HAP-1 (cell line): ENCODE measurements around the gene GRB14.
"Not testable (repeated sequence)": the region's sequence is repeated elsewhere in the genome, so short reads cannot be mapped to it uniquely, and the experiment has no call there.

ENCODE experiments used
- DNase-seq, 2 experiments: peaks; one replicate each; pipeline ENCODE4 v3.0.0-alpha.2; 2016 to 2020; ENCODE audit warnings: low spot score in 2 of 2
- H3K27me3 ChIP-seq: fragments of 250-450 bp; sonication (Bioruptor Pico); 2 replicates; pipeline ENCODE4 v1.5.1; 2020; ENCODE audit warnings: low read depth, mild to moderate bottlenecking, moderate library complexity
- H3K36me3 ChIP-seq: fragments of 250-450 bp; sonication (Bioruptor Pico); replicated peaks from 2 replicates; pipeline ENCODE4 v1.5.1; 2020; ENCODE audit warnings: mild to moderate bottlenecking
- H3K4me1 ChIP-seq: fragments of 250-450 bp; sonication (Bioruptor Pico); 2 replicates; pipeline ENCODE4 v1.5.1; 2020; ENCODE audit warnings: mild to moderate bottlenecking
- H3K4me3 ChIP-seq: fragments of 250-450 bp; sonication (Bioruptor Pico); 2 replicates; pipeline ENCODE4 v1.5.1; 2020; ENCODE audit warnings: mild to moderate bottlenecking, moderate library complexity
- H3K9me3 ChIP-seq: fragments of 250-450 bp; sonication (Bioruptor Pico); 2 replicates; pipeline ENCODE4 v1.5.1; 2020; ENCODE audit warnings: mild to moderate bottlenecking, moderate library complexity
- in situ Hi-C: fragments of 300-500 bp; cut with MboI; formaldehyde crosslinking; loops from 3 replicates; pipeline ENCODE4 v1.14.3; 2020; ENCODE audit warnings: low sequenced_read_pairs, inconsistent platforms, mixed read lengths

Gene GRB14

DNA sequence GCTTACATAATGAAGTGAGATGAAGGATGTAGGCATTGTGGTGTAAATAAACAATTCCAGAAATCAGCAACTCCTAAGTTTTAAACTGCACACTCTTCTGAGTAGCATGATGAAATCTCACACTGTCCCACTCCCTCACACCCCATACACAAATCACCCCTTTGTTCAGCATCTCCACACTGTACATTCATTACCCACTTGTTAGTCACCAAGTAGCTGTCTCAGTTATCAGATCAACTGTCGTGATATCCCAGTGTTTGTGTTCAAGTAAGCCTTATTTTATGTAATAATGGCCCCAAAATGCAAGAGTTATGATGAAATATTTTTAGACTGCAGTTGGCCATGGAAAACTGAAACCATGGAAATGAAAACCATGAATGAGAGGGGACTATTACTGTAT, 135.7 kb downstream of the GRB14 start:
- Histone ChIP-seq H3K9me3 (no peaks in the 10 kb centered on the region), H3K36me3 (no peaks in the 10 kb centered on the region), H3K27me3 (peaks cover 2% of the 10 kb centered on the region; the same call in 1 of the 2 replicates), H3K4me3 (no peak overlapping the region), H3K4me1 (no peaks in the 10 kb centered on the region)
- DNase-seq: no peak
- in situ Hi-C loops: loop anchor here (25.0 kb wide), 1 partner anchor 1298 kb away; no protein-coding TSS in a partner anchor

DNA sequence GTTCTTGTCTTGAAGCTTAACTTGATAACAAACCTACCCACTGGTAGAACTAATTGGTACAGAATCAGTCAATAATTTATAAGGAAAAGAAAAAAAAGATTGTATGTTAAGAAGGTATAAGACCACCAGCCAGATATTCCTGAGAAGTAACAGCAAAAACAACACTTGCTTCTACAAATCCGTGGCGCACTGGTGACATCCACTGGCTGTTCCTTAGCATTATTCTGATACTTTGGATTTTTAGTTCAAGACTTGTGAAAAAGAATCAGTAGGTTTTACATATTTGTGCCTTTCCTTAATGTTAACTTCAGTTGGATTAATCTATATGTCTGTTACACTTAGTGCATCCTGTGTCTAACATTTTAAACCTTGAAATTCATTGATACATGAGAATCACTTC, 141.8 kb downstream of the GRB14 start:
- H3K9me3 ChIP-seq: no peaks in the 10 kb centered on the region

DNA sequence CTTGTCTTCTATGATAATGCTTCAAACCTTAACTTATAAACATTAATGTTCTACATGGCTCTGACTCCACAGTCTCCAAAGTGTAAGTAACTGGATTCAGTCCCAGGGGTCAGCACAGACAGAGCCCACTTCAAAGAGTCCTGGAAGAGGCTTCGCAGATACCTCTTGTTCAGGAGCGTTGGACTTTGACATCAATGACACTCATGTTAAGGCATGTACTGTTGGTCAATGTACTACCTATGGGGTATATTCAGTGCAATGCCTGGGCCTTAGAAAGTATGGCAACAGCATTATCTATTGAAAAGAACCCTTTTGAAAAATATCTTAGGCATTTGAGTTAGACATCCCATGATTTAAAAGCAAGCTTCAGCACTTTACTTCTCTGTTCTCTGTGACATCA, 143.1 kb downstream of the GRB14 start:
- Histone ChIP-seq H3K27me3 (peaks cover 4% of the 10 kb centered on the region), H3K9me3 (no peaks in the 10 kb centered on the region), H3K36me3 (no peaks in the 10 kb centered on the region), H3K4me1 (no peaks in the 10 kb centered on the region), H3K4me3 (no peak overlapping the region)
- no peak for DNase-seq
- in situ Hi-C loops: loop anchor here (25.0 kb wide), 1 partner anchor 1291 kb away; no protein-coding TSS in a partner anchor

More for the DNA sequence above, 141.8 kb downstream of the GRB14 start:
- H3K4me3 ChIP-seq: no peak overlapping the region
- H3K36me3 ChIP-seq: no peaks in the 10 kb centered on the region
- DNase-seq: peak; percentile 22 to 56
- H3K4me1 ChIP-seq: no peaks in the 10 kb centered on the region
- in situ Hi-C loops: loop anchor here (25.0 kb wide), 1 partner anchor 1292 kb away; no protein-coding TSS in a partner anchor
- no peaks in the 10 kb centered on the region; the same call in 1 of the 2 replicates for H3K27me3 ChIP-seq

GRCh38 chr2:164474873-164475272, 146.4 kb downstream of the GRB14 start:
- no peak overlapping the region for H3K4me3 ChIP-seq
- no peak for DNase-seq
- in situ Hi-C loops: loop anchor here (25.0 kb wide), 1 partner anchor 1288 kb away; no protein-coding TSS in a partner anchor
- no peaks in the 10 kb centered on the region for H3K9me3 ChIP-seq
- H3K4me1 ChIP-seq: no peaks in the 10 kb centered on the region
- peaks cover 7% of the 10 kb centered on the region for H3K27me3 ChIP-seq
- no peaks in the 10 kb centered on the region for H3K36me3 ChIP-seq

DNA sequence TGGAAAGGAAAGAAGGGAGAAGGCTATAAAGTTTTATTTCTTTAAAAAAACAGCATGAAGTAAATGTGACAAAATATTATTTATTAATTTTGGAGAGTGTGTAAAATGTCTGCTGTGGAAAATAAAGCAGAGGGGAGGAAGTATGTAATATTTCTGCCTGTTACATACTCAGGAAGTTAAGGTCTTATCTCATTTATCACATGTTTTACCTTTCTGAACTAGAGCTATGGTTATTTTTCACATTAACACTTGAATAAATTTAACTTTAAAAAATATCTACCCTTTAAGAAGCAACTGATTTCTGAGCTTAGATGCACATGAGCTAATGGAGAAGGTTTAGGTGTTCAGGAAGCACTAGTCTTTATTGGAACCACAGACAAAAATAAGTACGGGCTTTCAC, 148.3 kb downstream of the GRB14 start:
- Histone ChIP-seq H3K4me1 (no peaks in the 10 kb centered on the region), H3K4me3 (no peak overlapping the region), H3K9me3 (no peaks in the 10 kb centered on the region), H3K27me3 (peaks cover 7% of the 10 kb centered on the region), H3K36me3 (no peaks in the 10 kb centered on the region)
- in situ Hi-C loops: no loop called here
- DNase-seq: no peak

DNA sequence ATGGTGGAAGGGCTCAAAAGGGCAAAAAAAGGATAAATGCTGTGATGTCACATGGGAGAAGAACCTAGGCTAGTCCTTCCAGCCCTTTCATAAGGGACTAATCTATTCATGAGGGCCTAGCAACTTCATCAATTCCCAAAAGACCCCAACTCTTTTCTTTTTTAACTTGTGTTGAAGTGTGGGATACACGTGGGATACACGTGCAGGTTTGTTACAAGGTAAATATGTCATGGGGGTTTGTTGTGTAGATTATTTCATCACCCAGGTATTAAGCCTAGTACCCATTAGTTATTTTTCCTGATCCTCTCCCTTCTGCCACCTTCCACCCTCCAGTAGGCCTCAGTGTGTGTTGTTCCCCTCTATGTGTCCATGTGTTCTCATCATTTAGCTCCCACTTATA, 156.2 kb downstream of the GRB14 start:
- H3K4me1 ChIP-seq, H3K27me3 ChIP-seq, in situ Hi-C loops, H3K36me3 ChIP-seq, H3K9me3 ChIP-seq, H3K4me3 ChIP-seq, DNase-seq: not testable (repeated sequence)

DNA sequence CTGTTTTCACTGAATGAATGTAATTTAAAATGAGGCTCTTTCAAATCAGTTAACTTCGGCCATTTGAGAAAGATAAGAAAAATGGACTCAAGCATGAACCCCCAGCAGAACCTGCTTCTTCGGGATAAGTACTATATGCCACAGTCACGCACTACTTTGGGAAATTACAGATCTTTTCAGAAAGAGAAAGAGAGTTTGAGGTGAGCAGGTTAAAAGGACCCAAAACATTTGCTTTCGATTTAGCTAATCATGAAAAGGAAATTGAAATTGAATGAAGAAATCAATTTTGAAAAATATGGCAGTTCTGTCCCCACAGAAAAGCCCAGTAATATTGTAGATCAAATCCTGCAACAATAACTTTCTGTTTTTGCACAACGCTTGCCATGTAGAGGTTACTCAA, 156.9 kb downstream of the GRB14 start:
- in situ Hi-C loops: no loop called here
- Histone ChIP-seq H3K27me3 (no peaks in the 10 kb centered on the region), H3K36me3 (no peaks in the 10 kb centered on the region), H3K4me3 (no peak overlapping the region), H3K9me3 (no peaks in the 10 kb centered on the region), H3K4me1 (no peaks in the 10 kb centered on the region)
- DNase-seq: no peak

GRCh38 chr2:164458792-164459191, 162.5 kb downstream of the GRB14 start:
- in situ Hi-C loops: no loop called here
- Histone ChIP-seq H3K36me3 (no peaks in the 10 kb centered on the region), H3K9me3 (no peaks in the 10 kb centered on the region), H3K27me3 (no peaks in the 10 kb centered on the region), H3K4me3 (no peak overlapping the region), H3K4me1 (no peaks in the 10 kb centered on the region)
- peak; percentile 49 to 59 for DNase-seq

DNA sequence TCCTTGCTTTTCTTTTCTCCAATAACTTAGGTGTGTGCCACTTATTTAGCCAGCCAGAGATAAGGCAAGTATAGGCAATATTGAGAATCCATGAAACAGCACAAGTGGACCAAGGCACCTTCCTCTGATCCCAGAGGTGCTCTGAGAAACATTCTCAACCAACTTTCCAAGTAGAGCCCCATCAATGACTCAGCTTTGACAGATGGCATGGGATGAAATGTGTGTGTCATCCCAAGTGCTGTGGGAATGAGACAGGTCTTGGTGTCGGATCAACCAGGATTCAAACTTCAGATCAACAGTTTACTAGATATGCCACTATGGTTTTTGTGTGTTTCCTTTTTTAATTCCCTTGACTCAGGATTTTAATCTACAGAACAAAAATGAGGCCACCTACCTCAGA, 164.0 kb downstream of the GRB14 start:
- no peak for DNase-seq
- Histone ChIP-seq H3K27me3 (no peaks in the 10 kb centered on the region), H3K9me3 (no peaks in the 10 kb centered on the region), H3K4me3 (no peak overlapping the region), H3K36me3 (no peaks in the 10 kb centered on the region), H3K4me1 (no peaks in the 10 kb centered on the region)
- in situ Hi-C loops: no loop called here

GRCh38 chr2:164456619-164457018, 164.7 kb downstream of the GRB14 start:
- no peaks in the 10 kb centered on the region for H3K27me3 ChIP-seq
- H3K9me3 ChIP-seq: no peaks in the 10 kb centered on the region
- no peaks in the 10 kb centered on the region for H3K36me3 ChIP-seq
- DNase-seq: peak in 1 of 2 experiments; percentile 40
- H3K4me1 ChIP-seq: no peaks in the 10 kb centered on the region
- no peak overlapping the region for H3K4me3 ChIP-seq
- in situ Hi-C loops: no loop called here

- DNase-seq: no peak
Observed at GRCh38 chr2:164453656-164454305, 167.5 kb downstream of the GRB14 start.

DNA sequence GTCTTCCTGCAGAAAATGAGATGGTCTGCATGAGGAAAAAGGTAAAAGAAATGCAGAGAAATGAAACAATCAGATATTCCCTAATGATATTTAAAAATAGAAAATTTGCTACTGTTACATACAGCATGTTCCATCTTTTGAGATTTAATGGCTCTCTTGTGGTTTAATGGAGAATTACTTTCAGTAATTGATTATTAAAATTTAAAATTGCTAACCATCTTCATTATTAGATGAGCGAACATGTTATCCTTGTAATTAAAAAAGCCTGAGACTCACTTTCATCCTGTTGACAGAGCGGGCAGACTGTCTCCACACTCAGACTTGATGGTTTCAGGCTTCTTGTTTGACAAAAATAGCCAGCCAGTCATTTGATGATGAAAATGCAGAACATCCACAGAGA, 171.0 kb downstream of the GRB14 start:
- H3K9me3 ChIP-seq: no peaks in the 10 kb centered on the region
- in situ Hi-C loops: no loop called here
- DNase-seq: no peak
- H3K4me3 ChIP-seq: no peak overlapping the region
- no peaks in the 10 kb centered on the region for H3K4me1 ChIP-seq
- H3K36me3 ChIP-seq: no peaks in the 10 kb centered on the region
- H3K27me3 ChIP-seq: no peaks in the 10 kb centered on the region

More at GRCh38 chr2:164453656-164454305, 167.5 kb downstream of the GRB14 start:
- Histone ChIP-seq H3K4me1 (no peaks in the 10 kb centered on the region), H3K4me3 (no peak overlapping the region), H3K36me3 (no peaks in the 10 kb centered on the region), H3K9me3 (no peaks in the 10 kb centered on the region), H3K27me3 (no peaks in the 10 kb centered on the region)
- in situ Hi-C loops: no loop called here

- H3K27me3 ChIP-seq: no peaks in the 10 kb centered on the region
- no peaks in the 10 kb centered on the region for H3K36me3 ChIP-seq
- in situ Hi-C loops: no loop called here
- H3K4me3 ChIP-seq: no peak overlapping the region
- no peak for DNase-seq
- H3K4me1 ChIP-seq: no peaks in the 10 kb centered on the region
- no peaks in the 10 kb centered on the region for H3K9me3 ChIP-seq
Observed at GRCh38 chr2:164449706-164450105, 171.6 kb downstream of the GRB14 start.

DNA sequence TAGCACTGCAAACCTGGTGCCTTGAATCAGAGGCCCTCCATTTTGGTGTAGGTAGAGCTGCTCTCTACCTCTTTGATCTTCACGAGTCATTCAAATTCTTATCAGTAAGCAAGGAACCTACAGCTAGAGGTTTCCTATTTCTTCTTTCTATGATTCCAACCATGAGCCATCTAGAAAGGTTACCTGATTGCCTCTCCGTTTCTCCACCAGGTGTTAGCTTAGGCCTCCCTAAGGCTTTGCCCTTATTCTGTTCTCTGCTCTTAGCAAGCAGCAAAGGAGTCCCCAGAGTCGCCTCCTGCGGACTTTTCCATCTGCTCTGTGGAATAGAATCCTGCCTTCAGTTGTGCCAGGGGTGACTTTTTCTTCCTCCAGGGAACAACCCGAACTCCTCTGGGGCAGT, 173.6 kb downstream of the GRB14 start:
- Histone ChIP-seq H3K4me3 (no peak overlapping the region), H3K36me3 (no peaks in the 10 kb centered on the region), H3K27me3 (no peaks in the 10 kb centered on the region), H3K9me3 (no peaks in the 10 kb centered on the region), H3K4me1 (no peaks in the 10 kb centered on the region)
- in situ Hi-C loops: no loop called here
- DNase-seq: no peak
